ENCODE results near the gene SERPINB2.
"Not testable (repeated sequence)": the region's sequence is repeated elsewhere in the genome, so short reads cannot be mapped to it uniquely, and the experiment has no call there.

SERPINB2 gene

GRCh38 chr18:63908858-63909257, 21.4 kb downstream of the SERPINB2 start:
- Histone ChIP-seq H3K4me3 (ENCODE audit: insufficient read length, low read depth) (no peak overlapping the region), H3K36me3 (ENCODE audit: insufficient read depth, insufficient read length, low read length) (no peaks in the 10 kb centered on the region), H3K27me3 (ENCODE audit: insufficient read depth, insufficient read length) (no peaks in the 10 kb centered on the region), H3K9me3 (ENCODE audit: insufficient read depth, low read length) (no peaks in the 10 kb centered on the region; the same call in 1 of the 2 replicates), H3K9ac (ENCODE audit: insufficient read length, low read depth) (no peak overlapping the region), H3K4me1 (ENCODE audit: insufficient read depth, insufficient read length) (no peaks in the 10 kb centered on the region)
- no peak for DNase-seq (ENCODE audit: low read depth, low spot score)
- TF ChIP-seq YY1 (IDR thresholded peaks at IDR 0.05; ENCODE audit: insufficient read depth, insufficient read length) (no peak), SUZ12 (IDR thresholded peaks at IDR 0.05; ENCODE audit: extremely low read depth, insufficient read depth, insufficient read length) (no peak), ZNF274 (IDR thresholded peaks at IDR 0.05; ENCODE audit: low read depth, low read length) (no peak)

GRCh38 chr18:63909870-63910269, 22.4 kb downstream of the SERPINB2 start:
- Histone ChIP-seq H3K4me1 (ENCODE audit: insufficient read depth, insufficient read length) (no peaks in the 10 kb centered on the region), H3K36me3 (ENCODE audit: insufficient read depth, insufficient read length, low read length) (no peaks in the 10 kb centered on the region), H3K9ac (ENCODE audit: insufficient read length, low read depth) (no peak overlapping the region), H3K4me3 (ENCODE audit: insufficient read length, low read depth) (no peak overlapping the region), H3K9me3 (ENCODE audit: insufficient read depth, low read length) (no peaks in the 10 kb centered on the region; the same call in 1 of the 2 replicates), H3K27me3 (ENCODE audit: insufficient read depth, insufficient read length) (no peaks in the 10 kb centered on the region)
- no peak for DNase-seq (ENCODE audit: low read depth, low spot score)
- TF ChIP-seq SUZ12 (IDR thresholded peaks at IDR 0.05; ENCODE audit: extremely low read depth, insufficient read depth, insufficient read length) (no peak), ZNF274 (IDR thresholded peaks at IDR 0.05; ENCODE audit: low read depth, low read length) (no peak), YY1 (IDR thresholded peaks at IDR 0.05; ENCODE audit: insufficient read depth, insufficient read length) (no peak)

GRCh38 chr18:63917817-63918216, 30.3 kb downstream of the SERPINB2 start:
- Histone ChIP-seq H3K36me3 (ENCODE audit: insufficient read depth, insufficient read length, low read length) (no peaks in the 10 kb centered on the region), H3K4me3 (ENCODE audit: insufficient read length, low read depth) (no peak overlapping the region), H3K4me1 (ENCODE audit: insufficient read depth, insufficient read length) (no peaks in the 10 kb centered on the region), H3K9ac (ENCODE audit: insufficient read length, low read depth) (no peak overlapping the region), H3K9me3 (ENCODE audit: insufficient read depth, low read length) (no peaks in the 10 kb centered on the region), H3K27me3 (ENCODE audit: insufficient read depth, insufficient read length) (no peaks in the 10 kb centered on the region)
- no peak for DNase-seq (ENCODE audit: low read depth, low spot score)
- no peak for TF ChIP-seq YY1 (IDR thresholded peaks at IDR 0.05; ENCODE audit: insufficient read depth, insufficient read length)
- TF ChIP-seq SUZ12 (IDR thresholded peaks at IDR 0.05; ENCODE audit: extremely low read depth, insufficient read depth, insufficient read length): no peak
- TF ChIP-seq ZNF274 (IDR thresholded peaks at IDR 0.05; ENCODE audit: low read depth, low read length): no peak

- DNase-seq (ENCODE audit: low read depth, low spot score): no peak
- Histone ChIP-seq H3K9ac (ENCODE audit: insufficient read length, low read depth) (no peak overlapping the region), H3K9me3 (ENCODE audit: insufficient read depth, low read length) (no peaks in the 10 kb centered on the region), H3K27me3 (ENCODE audit: insufficient read depth, insufficient read length) (no peaks in the 10 kb centered on the region), H3K4me3 (ENCODE audit: insufficient read length, low read depth) (no peak overlapping the region), H3K4me1 (ENCODE audit: insufficient read depth, insufficient read length) (no peaks in the 10 kb centered on the region), H3K36me3 (ENCODE audit: insufficient read depth, insufficient read length, low read length) (no peaks in the 10 kb centered on the region)
- no peak for TF ChIP-seq YY1 (IDR thresholded peaks at IDR 0.05; ENCODE audit: insufficient read depth, insufficient read length)
- no peak for TF ChIP-seq ZNF274 (IDR thresholded peaks at IDR 0.05; ENCODE audit: low read depth, low read length)
- TF ChIP-seq SUZ12 (IDR thresholded peaks at IDR 0.05; ENCODE audit: extremely low read depth, insufficient read depth, insufficient read length): no peak
Measured at GRCh38 chr18:63922049-63922448, 34.5 kb downstream of the SERPINB2 start.

- Histone ChIP-seq H3K9ac (ENCODE audit: insufficient read length, low read depth) (no peak overlapping the region), H3K4me3 (ENCODE audit: insufficient read length, low read depth) (no peak overlapping the region), H3K36me3 (ENCODE audit: insufficient read depth, insufficient read length, low read length) (no peaks in the 10 kb centered on the region), H3K4me1 (ENCODE audit: insufficient read depth, insufficient read length) (no peaks in the 10 kb centered on the region), H3K9me3 (ENCODE audit: insufficient read depth, low read length) (no peaks in the 10 kb centered on the region), H3K27me3 (ENCODE audit: insufficient read depth, insufficient read length) (no peaks in the 10 kb centered on the region)
- no peak for DNase-seq (ENCODE audit: low read depth, low spot score)
- TF ChIP-seq ZNF274 (IDR thresholded peaks at IDR 0.05; ENCODE audit: low read depth, low read length): no peak
- no peak for TF ChIP-seq SUZ12 (IDR thresholded peaks at IDR 0.05; ENCODE audit: extremely low read depth, insufficient read depth, insufficient read length)
Measured at GRCh38 chr18:63924551-63924950, 37.0 kb downstream of the SERPINB2 start.

GRCh38 chr18:63928331-63928730, 40.8 kb downstream of the SERPINB2 start:
- TF ChIP-seq YY1 (IDR thresholded peaks at IDR 0.05; ENCODE audit: insufficient read depth, insufficient read length) (no peak), ZNF274 (IDR thresholded peaks at IDR 0.05; ENCODE audit: low read depth, low read length) (no peak), SUZ12 (IDR thresholded peaks at IDR 0.05; ENCODE audit: extremely low read depth, insufficient read depth, insufficient read length) (no peak)
- no peaks in the 10 kb centered on the region for H3K27me3 ChIP-seq (ENCODE audit: insufficient read depth, insufficient read length)
- H3K4me1 ChIP-seq (ENCODE audit: insufficient read depth, insufficient read length): no peaks in the 10 kb centered on the region
- H3K9ac ChIP-seq (ENCODE audit: insufficient read length, low read depth): no peak overlapping the region
- H3K9me3 ChIP-seq (ENCODE audit: insufficient read depth, low read length): no peaks in the 10 kb centered on the region
- no peak for DNase-seq (ENCODE audit: low read depth, low spot score)
- no peaks in the 10 kb centered on the region for H3K36me3 ChIP-seq (ENCODE audit: insufficient read depth, insufficient read length, low read length)
- H3K4me3 ChIP-seq (ENCODE audit: insufficient read length, low read depth): no peak overlapping the region

- H3K9me3 ChIP-seq (ENCODE audit: insufficient read depth, low read length); H3K27me3 ChIP-seq (ENCODE audit: insufficient read depth, insufficient read length); DNase-seq (ENCODE audit: low read depth, low spot score); H3K4me1 ChIP-seq (ENCODE audit: insufficient read depth, insufficient read length); H3K36me3 ChIP-seq (ENCODE audit: insufficient read depth, insufficient read length, low read length); H3K9ac ChIP-seq (ENCODE audit: insufficient read length, low read depth); H3K4me3 ChIP-seq (ENCODE audit: insufficient read length, low read depth): not testable (repeated sequence)
Measured at GRCh38 chr18:63929369-63929768, 41.9 kb downstream of the SERPINB2 start.

- DNase-seq (ENCODE audit: low read depth, low spot score): no peak
- TF ChIP-seq ZNF274 (IDR thresholded peaks at IDR 0.05; ENCODE audit: low read depth, low read length) (no peak), YY1 (IDR thresholded peaks at IDR 0.05; ENCODE audit: insufficient read depth, insufficient read length) (no peak), SUZ12 (IDR thresholded peaks at IDR 0.05; ENCODE audit: extremely low read depth, insufficient read depth, insufficient read length) (no peak)
- no peak overlapping the region for H3K4me3 ChIP-seq (ENCODE audit: insufficient read length, low read depth)
- no peaks in the 10 kb centered on the region for H3K9me3 ChIP-seq (ENCODE audit: insufficient read depth, low read length)
- no peaks in the 10 kb centered on the region for H3K4me1 ChIP-seq (ENCODE audit: insufficient read depth, insufficient read length)
- H3K36me3 ChIP-seq (ENCODE audit: insufficient read depth, insufficient read length, low read length): no peaks in the 10 kb centered on the region
- H3K9ac ChIP-seq (ENCODE audit: insufficient read length, low read depth): no peak overlapping the region
- H3K27me3 ChIP-seq (ENCODE audit: insufficient read depth, insufficient read length): no peaks in the 10 kb centered on the region
Measured at GRCh38 chr18:63930773-63931354, 43.4 kb downstream of the SERPINB2 start.
